Fibroblast of lung (primary cell): ENCODE results near the gene STK11IP.

ENCODE experiments used
- CTCF ChIP-seq, 2 donors: IDR thresholded peaks in 1 of 2; conservative IDR thresholded peaks in 1 of 2; 1 replicate in 1 of 2; 2 replicates in 1 of 2; pipeline ENCODE4 v1.5.1; 2011 to 2012; ENCODE audit warnings: low read length in 2 of 2, control low read depth in 1 of 2, inconsistent platforms in 1 of 2, low read depth in 1 of 2, mild to moderate bottlenecking in 1 of 2
- EZH2 ChIP-seq: IDR thresholded peaks from 2 replicates; pipeline ENCODE4 v1.5.1; 2012; ENCODE audit warnings: low read length, control low read depth, mild to moderate bottlenecking; ENCODE audit errors: missing control alignments

DNA sequence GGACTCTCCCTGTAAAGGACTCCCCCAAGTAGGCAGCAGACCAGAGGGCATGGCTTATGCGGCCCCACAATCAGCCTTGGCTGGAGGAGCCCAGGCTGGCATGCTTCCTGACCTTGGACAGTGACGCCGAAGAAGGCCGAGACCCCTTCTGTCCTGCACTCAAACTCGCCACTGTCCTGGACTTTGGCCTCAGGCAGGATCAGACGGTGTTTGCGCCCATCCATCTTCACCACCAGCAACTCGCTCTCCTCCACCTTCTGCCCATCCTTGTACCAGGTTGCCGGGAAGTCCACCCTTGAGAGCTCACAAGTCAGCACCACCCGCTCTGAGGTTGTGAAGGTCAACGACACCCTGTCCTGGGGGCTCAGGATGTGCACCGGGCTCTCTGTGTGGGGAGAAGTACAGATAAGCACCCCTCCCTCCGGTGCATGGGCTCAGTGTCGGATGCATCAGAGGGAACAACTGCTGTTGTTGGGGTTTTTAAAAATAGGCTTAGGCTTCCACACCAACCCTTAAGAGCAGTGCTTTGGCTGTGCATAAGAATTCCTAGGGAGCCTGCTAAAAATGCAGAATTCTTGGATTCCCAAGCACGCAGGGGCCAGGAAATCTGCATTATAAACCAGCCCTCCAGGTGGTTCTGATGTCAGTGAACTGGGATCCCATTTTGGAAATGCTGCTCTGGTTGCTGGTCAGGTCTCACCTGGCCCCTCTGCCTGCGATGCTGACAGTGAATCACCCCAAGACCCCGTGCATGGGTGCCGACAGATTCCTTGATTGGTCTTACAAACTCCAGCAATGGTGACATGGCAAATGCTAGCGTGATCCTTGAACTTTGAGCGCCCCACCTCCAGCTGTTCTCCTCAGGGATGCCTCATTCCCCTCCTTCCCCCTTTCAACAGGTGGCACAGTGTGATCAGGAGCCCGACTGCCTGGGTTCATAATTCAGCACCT lies 32.3 kb upstream of the STK11IP start:
- TF ChIP-seq CTCF (conservative IDR thresholded peaks at IDR 0.05 in 1 of 2, IDR thresholded peaks at IDR 0.05 in 1 of 2; ENCODE audit: low read depth in 1 of 2, low read length in 2 of 2): no peak
- TF ChIP-seq EZH2: no peak
